ENCODE results near the gene CDV3.

CDV3 gene

GRCh38 chr3:133570937-133571320 lies 2.6 kb upstream of the CDV3 start:
- TF ChIP-seq POLR2AphosphoS5 (IDR thresholded peaks at IDR 0.05; ENCODE audit: low read depth) (no peak), GABPA (IDR thresholded peaks at IDR 0.05; ENCODE audit: low read depth) (no peak), SPI1 (IDR thresholded peaks at IDR 0.05; ENCODE audit: borderline replicate concordance, low read depth) (no peak), REST (IDR thresholded peaks at IDR 0.05; ENCODE audit: insufficient replicate concordance, low read depth) (no peak)
- TF ChIP-seq, protein P1, sequence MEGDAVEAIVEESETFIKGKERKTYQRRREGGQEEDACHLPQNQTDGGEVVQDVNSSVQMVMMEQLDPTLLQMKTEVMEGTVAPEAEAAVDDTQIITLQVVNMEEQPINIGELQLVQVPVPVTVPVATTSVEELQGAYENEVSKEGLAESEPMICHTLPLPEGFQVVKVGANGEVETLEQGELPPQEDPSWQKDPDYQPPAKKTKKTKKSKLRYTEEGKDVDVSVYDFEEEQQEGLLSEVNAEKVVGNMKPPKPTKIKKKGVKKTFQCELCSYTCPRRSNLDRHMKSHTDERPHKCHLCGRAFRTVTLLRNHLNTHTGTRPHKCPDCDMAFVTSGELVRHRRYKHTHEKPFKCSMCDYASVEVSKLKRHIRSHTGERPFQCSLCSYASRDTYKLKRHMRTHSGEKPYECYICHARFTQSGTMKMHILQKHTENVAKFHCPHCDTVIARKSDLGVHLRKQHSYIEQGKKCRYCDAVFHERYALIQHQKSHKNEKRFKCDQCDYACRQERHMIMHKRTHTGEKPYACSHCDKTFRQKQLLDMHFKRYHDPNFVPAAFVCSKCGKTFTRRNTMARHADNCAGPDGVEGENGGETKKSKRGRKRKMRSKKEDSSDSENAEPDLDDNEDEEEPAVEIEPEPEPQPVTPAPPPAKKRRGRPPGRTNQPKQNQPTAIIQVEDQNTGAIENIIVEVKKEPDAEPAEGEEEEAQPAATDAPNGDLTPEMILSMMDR (IDR thresholded peaks at IDR 0.05; ENCODE audit: insufficient read depth, low read length) = no peak
- Histone ChIP-seq H3K4me3 (replicated peaks; ENCODE audit: insufficient read depth, low read length) (no peak overlapping the region), H3K27me3 (ENCODE audit: insufficient read depth, poor library complexity, severe bottlenecking) (no peaks in the 10 kb centered on the region), H3K27ac (replicated peaks) (no peak overlapping the region)
- DNase-seq (ENCODE audit: low read depth in 1 of 2, low spot score in 1 of 2) = no peak

DNA sequence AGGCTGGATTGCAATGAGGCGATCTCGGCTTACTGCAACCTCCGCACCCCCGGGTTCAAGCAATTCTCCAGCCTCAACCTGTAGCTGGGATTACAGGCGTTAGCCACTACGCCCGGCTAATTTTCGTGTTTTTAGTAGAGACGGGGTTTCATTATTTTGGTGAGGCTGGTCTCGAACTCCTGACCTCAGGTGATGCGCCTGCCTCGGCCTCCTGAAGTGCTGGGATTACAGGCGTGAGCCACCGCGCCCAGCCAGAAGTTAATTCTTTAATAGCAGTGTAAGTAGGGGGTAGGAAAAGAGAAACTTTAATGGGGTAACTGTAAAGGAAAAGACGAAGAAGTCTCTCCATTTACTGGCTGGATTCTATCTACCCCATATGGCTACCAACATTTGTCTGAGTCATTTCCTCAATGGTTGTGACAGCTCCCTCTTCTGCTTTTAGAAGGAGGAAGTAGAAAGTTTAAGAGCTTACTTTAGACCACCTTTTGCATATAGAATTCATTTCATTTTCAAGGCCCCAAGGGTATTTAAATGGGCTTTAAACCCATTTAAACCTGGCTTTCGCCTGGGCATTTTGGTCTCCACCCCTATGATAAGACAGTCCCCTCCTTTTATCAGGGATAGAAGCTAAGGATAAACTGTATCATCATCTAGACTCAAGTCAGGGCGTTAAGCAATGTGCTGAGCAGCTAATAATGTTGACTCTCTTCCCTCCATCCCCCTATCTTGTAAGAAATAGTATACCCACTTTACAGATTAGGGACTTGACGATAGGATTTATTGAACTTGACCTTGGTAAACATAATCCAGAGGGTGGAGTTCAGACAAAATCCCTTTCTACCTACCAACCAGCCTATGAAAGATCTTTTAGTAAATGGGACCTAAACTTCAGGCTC lies 1.1 kb upstream of the CDV3 start:
- DNase-seq (ENCODE audit: low read depth in 1 of 2, low spot score in 1 of 2) = peak; percentile 67 to 86
- Histone ChIP-seq H3K27me3 (ENCODE audit: insufficient read depth, poor library complexity, severe bottlenecking) (no peaks in the 10 kb centered on the region), H3K4me3 (replicated peaks; ENCODE audit: insufficient read depth, low read length) (peak overlapping the region; percentile 28), H3K27ac (replicated peaks) (peak overlapping the region; percentile 98)
- TF ChIP-seq, protein P1 (IDR thresholded peaks at IDR 0.05; ENCODE audit: insufficient read depth, low read length) = no peak
- TF ChIP-seq SPI1 (IDR thresholded peaks at IDR 0.05; ENCODE audit: borderline replicate concordance, low read depth) = peak; percentile 97

DNA sequence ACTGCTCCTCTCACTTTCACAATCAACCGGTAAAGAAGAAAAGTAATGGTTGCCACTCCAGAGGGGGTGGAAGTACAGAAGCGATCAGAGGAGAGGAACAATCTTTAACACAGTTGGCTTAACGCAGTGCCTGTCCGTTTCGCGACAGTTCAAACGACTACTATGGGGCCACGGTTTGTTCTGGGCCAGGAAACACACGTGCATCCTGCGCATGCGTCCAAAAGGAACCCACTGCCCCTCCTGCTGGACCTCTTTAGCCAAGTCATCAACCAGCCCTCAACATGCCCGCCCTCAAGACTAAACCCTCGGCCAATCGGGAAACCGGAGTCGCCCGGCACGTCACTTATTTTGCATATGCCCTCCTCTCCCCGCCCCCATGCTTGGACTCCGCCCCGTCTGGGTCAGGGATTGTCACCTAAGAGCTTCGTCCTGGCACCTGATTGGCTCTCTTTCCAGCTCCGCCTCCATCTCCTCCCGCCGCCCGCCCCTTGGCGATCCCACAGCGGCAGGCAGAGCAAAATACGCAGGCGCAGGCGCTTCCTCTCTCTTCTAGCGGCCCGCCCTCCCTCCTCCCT lies 345 bp upstream of the CDV3 start:
- peak; percentile 99 to 100 for DNase-seq (ENCODE audit: low read depth in 1 of 2, low spot score in 1 of 2)
- Histone ChIP-seq H3K27ac (replicated peaks) (peak overlapping the region; percentile 98), H3K4me3 (replicated peaks; ENCODE audit: insufficient read depth, low read length) (peak overlapping the region; percentile 67), H3K27me3 (ENCODE audit: insufficient read depth, poor library complexity, severe bottlenecking) (no peaks in the 10 kb centered on the region)
- TF ChIP-seq GABPA (IDR thresholded peaks at IDR 0.05; ENCODE audit: low read depth) (no peak), REST (IDR thresholded peaks at IDR 0.05; ENCODE audit: insufficient replicate concordance, low read depth) (no peak), POLR2AphosphoS5 (IDR thresholded peaks at IDR 0.05; ENCODE audit: low read depth) (no peak), SPI1 (IDR thresholded peaks at IDR 0.05; ENCODE audit: borderline replicate concordance, low read depth) (no peak; the same call in 1 of the 2 replicates)
- TF ChIP-seq, protein P1 (IDR thresholded peaks at IDR 0.05; ENCODE audit: insufficient read depth, low read length) = no peak
